ENCODE measurements around the gene CYYR1. TPM values are rescaled to one million over a fixed set of nuclear protein-coding genes. Genes with fewer than 3 reads are reported as not detected.
"Not testable (repeated sequence)": the region's sequence is repeated elsewhere in the genome, so short reads cannot be mapped to it uniquely, and the experiment has no call there.

Gene CYYR1
- total RNA-seq, 1 donor from 2014 or later: 9.9 TPM

DNA sequence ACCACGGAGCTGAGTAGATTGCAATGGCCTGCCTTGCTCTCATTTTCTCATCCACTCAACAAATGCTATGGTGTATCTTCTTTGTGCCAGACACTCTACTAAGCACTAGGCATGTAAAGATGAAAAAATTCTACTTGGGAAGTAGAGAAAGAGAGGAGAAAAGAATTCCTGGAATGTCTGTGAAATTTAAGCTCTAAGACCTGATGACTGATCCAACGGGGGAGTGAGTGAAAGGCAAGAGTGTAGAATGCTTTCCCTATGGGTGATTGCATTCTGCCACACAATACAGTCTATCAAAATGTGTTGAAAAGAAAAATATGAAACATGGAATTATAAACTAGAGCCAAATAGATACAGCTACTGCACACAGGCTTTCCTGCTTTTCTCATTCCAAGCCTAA, 82.3 kb downstream of the CYYR1 start:
- DNase-seq (ENCODE audit: low read depth in 2 of 2): no peak

DNA sequence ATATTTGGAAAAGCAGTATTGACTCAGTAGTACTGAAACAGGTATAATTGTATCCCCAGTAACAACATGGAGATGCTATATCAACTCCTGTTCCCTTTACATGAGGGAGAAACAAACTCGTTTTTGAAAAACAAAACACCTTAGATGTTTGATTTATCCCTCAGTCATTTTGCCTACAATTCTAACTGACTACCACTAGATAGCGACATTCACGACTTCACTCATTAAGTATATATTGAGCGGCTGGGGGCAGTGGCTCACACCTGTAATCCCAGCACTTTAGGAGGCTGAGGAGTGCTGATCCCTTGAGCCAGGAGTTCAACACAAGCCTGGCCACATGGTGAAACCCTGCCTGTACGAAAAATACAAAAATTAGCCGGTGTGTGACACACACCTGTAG, 83.3 kb downstream of the CYYR1 start:
- no peak for DNase-seq (ENCODE audit: low read depth in 2 of 2)

DNA sequence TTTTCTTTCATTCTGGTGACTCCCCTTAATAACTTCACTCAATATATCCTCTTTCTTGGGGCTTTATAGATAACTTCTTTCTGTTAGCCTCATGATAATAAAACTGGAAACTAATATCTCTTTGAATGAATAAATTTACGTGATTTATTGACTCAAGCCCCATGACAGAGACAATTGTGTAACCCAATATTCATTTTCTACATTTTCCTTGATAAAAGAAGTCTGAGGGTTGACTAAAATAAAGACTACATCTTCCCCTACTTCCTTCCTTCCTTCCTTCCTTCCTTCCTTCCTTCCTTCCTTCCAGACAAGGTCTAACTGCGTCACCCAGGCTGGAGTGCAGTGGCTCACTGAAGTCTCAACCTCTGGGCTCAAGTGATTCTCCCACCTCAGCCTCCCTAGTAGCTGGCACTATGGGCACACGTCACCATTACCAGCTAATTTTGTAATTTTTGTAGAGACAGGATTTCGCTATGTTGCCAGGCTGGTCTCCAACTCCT, 85.1 kb downstream of the CYYR1 start:
- no peak for DNase-seq (ENCODE audit: low read depth in 2 of 2)

- no peak for DNase-seq (ENCODE audit: low read depth in 2 of 2)
Observed at GRCh38 chr21:26473471-26473870, 99.6 kb downstream of the CYYR1 start.

GRCh38 chr21:26471099-26471471, 102.0 kb downstream of the CYYR1 start:
- no peak for DNase-seq (ENCODE audit: low read depth in 2 of 2)

- DNase-seq (ENCODE audit: low read depth in 2 of 2): no peak
Observed at GRCh38 chr21:26470351-26471098, 102.6 kb downstream of the CYYR1 start.

DNA sequence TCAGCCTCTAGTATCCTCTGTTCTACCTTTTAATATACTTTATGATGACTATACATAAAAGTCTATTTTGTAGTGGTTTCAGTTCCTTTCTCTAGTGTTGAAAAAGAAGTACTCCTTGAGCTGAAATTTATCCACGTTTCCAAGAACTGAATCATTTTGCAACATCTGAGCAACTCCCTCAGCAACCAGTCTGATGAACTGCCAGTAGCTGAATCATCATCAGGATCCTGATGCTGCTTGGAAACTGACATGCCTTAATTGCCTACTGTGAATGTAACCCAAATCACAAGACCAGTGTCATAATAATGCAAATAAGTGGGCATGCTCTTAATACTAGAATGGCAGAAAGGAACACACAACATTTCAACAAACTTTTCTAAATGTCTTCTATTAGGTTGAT, 103.3 kb downstream of the CYYR1 start:
- DNase-seq (ENCODE audit: low read depth in 2 of 2): peak in 1 of 2 donors; percentile 16

GRCh38 chr21:26465916-26466315, 107.2 kb downstream of the CYYR1 start:
- DNase-seq (ENCODE audit: low read depth in 2 of 2): peak in 1 of 2 donors; percentile 40

DNA sequence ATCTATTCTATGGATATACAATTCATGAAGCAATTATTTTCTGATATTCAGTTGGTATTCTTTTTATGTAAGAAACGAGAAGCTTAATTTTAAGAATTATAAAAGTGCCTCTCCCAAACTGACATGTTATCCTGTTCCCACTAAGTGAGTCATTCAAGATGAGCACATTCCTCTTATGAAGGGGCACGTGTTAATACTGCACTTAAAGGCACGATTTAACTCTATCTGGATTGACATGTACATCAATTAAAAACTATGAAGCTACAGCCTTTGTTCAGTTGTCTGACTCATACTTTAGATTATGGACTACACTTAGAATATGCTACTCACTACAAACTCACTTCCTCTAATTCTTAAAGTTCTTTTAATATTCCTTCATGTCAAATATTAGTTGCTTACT, 111.6 kb downstream of the CYYR1 start:
- DNase-seq (ENCODE audit: low read depth in 2 of 2): peak in 1 of 2 donors; percentile 2

GRCh38 chr21:26460621-26461020, 112.5 kb downstream of the CYYR1 start:
- no peak for DNase-seq (ENCODE audit: low read depth in 2 of 2)

GRCh38 chr21:26458854-26459253, 114.2 kb downstream of the CYYR1 start:
- DNase-seq (ENCODE audit: low read depth in 2 of 2): not testable (repeated sequence)

DNA sequence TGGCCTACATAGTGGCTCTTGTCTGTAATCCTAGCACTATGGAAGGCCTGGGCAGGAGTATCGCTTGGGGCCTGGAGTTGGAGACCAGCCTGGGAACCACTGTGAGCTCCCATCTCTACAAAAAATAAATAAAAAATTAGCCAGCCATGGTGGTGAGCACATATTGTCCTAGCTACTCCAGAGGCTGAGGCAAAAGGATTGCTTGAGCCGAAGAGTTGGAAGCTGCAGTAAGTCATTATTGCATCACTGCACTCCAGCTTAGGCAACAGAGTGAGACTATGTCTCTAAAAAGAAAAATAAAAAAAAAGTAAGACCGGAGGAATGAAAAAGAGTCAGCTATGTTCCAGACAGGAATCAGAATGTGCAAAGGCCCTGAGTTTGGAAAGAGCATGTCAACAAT, 115.3 kb downstream of the CYYR1 start:
- no peak for DNase-seq (ENCODE audit: low read depth in 2 of 2)

- DNase-seq (ENCODE audit: low read depth in 2 of 2): no peak
Observed at GRCh38 chr21:26453267-26453666, 119.8 kb downstream of the CYYR1 start.

DNA sequence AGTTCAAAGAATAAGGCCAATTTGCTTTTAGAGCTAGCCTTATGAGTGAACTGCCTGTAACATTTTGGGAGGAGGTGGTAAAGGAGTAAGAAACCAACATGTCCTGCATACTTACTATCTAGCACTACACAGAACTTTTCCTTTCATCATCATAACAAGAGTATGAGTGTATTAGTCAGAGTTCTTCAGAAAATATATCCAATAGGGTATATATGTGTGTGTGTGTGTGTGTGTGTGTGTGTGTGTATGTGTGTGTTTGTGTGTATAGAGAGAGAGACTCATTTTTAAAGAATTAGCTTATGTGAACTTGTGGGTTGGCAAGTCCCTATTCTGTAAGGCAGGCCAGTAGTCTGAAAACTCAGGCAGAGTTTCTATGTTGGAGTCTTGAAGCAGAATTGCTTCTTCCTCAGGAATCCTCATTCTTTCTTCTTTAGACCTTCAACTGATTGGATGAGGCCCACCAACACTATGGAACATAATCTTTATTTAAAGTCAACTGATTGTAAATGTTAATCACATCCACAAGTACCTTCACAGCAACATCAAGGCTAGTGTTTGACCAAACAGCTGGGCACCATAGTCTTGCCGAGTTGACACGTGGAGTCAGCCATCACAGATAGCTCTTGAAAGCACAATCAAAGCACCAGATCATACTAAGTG, 121.9 kb downstream of the CYYR1 start:
- DNase-seq (ENCODE audit: low read depth in 2 of 2): no peak

- peak in 1 of 2 donors; percentile 56 for DNase-seq (ENCODE audit: low read depth in 2 of 2)
Observed at GRCh38 chr21:26449161-26449560, 123.9 kb downstream of the CYYR1 start.

- no peak for DNase-seq (ENCODE audit: low read depth in 2 of 2)
Observed at GRCh38 chr21:26448751-26449150, 124.3 kb downstream of the CYYR1 start.

DNA sequence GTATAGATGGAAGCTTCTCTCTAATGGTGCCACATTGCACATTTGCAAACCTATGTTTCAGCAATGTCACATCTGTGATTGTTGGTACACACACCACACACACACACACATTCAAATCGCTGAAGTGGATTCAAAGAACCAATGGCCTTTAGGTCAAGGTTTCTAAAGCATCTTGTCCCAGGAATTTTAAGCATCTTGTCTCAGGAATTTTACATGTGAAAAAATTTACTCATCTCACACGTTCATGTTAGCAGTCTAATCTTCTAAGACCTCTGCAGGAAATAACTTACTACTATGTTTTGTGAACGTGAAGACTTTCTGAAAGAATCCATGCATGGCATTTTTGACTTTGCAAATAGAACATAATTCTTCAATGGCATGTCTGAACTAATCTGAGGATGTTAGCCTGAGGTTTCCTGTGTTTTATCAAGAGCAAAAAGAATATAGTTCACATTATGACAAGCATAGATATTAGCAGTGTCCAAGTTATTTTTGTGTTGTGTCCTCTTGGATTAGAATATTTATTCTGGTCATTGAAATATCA, 125.1 kb downstream of the CYYR1 start:
- DNase-seq (ENCODE audit: low read depth in 2 of 2): no peak

- DNase-seq (ENCODE audit: low read depth in 2 of 2): no peak
Observed at GRCh38 chr21:26445440-26445839, 127.6 kb downstream of the CYYR1 start.

DNA sequence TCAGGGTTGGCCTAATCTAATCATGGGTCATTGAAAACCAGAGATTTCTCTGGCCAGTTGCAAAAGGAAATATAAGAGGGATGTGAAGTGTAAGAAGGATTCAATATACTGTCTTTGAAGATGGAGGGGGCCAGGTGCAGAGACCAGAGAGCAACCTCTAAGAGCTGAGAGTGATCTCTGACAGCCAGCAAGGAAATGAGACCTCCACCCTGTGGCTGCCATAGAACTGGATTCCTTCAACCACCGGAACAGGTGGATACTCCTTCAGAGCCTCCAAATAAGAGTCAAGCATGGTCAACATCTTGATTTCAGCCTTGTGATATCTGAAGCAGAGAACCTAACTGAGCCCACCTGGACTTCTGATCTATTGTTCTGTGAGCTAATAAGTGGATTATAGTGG, 128.4 kb downstream of the CYYR1 start:
- no peak for DNase-seq (ENCODE audit: low read depth in 2 of 2)

DNA sequence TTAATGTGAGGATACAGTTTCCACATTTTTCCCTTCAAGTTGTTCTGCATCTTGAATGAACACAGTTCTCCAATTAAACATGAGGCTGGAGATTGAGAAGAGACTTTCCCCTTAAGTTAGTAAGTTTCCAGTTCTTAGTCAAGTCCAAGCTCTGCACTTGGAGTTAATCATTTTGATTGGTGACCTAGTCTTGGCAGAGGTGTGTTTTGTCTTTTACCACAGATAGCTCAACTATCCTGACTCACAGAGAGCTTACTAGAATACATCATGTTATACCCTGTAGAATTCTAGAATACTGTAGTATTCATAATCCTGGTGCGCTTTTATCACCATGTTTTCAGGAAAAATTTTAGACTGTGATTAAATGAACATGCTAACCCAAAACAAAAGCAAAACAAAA, 129.2 kb downstream of the CYYR1 start:
- DNase-seq (ENCODE audit: low read depth in 2 of 2): no peak

GRCh38 chr21:26443291-26443690, 129.8 kb downstream of the CYYR1 start:
- DNase-seq (ENCODE audit: low read depth in 2 of 2): no peak

DNA sequence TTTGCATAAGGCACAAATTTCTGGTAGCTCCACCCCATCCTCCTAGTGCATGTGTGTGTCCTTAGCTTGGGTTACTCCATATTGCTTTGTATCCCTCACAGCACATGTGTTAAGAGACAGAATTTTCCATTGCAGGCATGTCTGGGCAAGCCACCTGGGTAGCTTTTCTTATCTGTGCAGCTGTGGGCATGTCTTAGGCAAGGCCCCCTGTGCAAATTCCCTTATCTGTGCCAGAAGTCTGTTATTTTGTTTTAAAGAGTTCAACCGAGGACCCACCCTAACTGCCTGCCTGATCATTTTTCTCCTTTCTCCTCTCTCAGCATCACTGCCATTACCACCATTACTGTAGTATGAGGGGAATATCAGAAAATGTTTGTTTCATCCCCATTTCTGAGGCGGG, 131.9 kb downstream of the CYYR1 start:
- no peak for DNase-seq (ENCODE audit: low read depth in 2 of 2)

DNA sequence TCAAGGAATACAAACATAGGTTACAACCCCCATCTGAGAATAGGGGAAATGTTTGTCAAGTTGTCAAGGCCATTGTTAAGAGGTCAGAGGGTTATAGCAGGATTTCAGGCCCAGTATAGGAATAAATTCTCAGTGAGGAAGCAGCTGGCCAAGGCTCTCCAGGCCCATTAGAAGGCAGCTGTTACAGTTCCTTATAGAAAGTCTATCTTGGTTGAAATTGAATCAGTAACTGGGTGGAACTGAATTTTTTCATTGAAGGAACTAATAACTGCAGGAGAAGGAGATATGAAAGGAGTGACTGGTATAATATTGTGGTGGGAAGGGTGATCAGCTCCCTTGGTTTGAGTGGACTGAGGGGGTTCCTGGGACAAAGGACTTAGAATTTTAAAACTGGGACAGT, 134.1 kb downstream of the CYYR1 start:
- no peak for DNase-seq (ENCODE audit: low read depth in 2 of 2)

All from lung microvascular endothelial cell (primary cell).